Hindlimb muscle (tissue), 1 donor: ENCODE measurements around the gene ROPN1B. TPM values are rescaled to one million over a fixed set of nuclear protein-coding genes. Genes with fewer than 3 reads are reported as not detected.
"Not testable (repeated sequence)": the region's sequence is repeated elsewhere in the genome, so short reads cannot be mapped to it uniquely, and the experiment has no call there.

Experiments used
- DNase-seq: peaks from one replicate; pipeline ENCODE4 v3.0.0-alpha.2; 2013
- polyA plus RNA-seq: library from polyadenylated mRNA; unstranded; fragments of 120-200 nt; gene quantifications from one replicate; pipeline ENCODE4 v1.2.1, GENCODE V29; 2013; ENCODE audit not compliant: insufficient read length

Gene ROPN1B
- polyA plus RNA-seq, 1 donor = 0.19 TPM

DNA sequence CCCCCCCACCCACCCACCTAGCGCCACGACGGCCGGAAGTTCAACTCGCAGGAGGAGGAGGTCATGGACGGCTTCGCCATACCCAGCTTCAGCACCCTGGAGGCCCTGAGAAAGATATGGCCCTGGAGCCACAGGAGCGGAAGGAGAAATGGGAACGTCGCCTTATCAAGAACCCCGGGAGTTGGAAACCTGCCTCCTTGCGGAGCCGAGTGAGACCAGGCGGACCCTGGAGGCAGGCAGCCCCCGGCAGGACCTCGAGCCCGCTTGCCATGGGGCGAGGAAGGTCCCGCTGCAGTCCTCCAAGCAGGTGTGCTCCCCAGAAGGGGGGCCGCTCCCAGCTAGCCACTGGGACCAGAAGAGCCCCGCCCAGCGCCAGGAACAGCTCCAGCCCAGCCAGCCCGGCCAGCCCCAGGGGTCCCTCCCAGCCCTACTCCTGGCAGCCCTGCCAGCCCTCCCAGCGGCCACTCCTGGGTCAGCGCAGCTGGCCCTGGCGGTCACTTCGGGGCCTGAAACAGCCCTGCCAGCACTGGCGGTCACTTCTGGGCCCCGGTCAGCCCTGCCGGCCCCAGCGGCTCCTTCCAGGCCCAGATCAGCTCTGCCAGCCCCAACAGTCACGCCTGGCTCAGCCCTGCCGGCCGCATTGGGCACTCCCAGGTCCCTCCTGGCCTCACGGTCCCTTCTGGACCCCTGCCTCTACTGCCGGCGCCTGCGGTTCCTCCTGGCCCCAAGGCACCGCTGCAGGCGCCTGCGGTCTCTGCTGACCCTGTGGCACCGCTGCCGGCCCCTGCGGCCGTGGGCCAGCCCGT, 10.3 kb upstream of the ROPN1B start:
- no peak for DNase-seq

DNA sequence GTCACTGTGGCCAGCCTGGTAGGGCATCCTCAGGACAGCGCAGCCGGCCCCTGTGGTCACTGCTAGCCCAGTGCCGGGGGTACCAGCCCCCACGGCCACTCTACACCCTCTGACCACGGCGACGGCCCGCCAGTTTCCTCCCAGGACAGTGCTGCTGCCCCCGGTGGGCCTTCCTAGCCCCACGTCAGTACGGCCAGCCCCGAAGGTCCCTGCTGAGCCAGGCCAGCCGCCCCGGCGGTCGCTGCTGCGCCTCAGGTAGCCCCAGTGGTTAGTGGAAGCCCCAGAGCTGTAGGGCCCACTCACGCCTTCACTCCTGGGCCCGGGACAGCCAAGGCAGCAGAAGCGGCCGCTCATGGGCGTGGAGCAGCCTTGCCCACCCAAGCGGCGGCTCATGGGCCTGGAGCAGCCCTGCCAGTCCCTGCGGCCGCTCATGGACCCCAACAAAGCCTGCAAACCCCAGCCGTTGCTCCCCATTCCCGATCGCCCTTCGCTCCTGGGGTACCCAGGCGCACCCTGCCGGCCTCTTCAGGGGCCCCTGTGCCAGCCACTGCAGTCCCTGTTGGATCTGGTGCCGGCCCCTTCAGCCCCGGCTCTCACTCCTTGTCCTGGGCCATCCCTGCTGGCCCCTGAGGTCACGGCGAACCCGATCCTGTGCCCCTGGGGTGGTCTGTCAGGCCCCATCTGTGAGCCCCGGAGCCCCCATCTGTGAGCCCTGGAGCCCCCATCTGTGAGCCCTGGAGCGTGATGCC, 9.5 kb upstream of the ROPN1B start:
- no peak for DNase-seq

DNA sequence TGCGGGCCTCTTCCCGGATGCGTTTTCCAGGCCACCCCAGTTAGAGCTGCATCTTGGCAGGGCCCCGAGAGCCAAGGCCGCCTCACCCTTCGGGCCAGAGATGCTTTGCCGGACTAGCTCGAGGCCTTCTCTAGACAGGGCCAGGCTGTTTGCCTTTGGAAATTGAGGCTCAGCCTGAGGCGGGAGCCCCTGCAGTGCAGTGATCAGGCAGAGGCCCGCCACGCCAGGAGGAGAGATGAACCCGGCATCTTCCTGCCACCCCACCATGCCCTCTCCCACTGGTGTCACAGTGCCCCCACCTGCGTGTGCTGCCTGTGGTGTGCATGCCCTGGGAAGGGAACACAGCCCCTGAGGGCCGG, 8.9 kb upstream of the ROPN1B start:
- no peak for DNase-seq

DNA sequence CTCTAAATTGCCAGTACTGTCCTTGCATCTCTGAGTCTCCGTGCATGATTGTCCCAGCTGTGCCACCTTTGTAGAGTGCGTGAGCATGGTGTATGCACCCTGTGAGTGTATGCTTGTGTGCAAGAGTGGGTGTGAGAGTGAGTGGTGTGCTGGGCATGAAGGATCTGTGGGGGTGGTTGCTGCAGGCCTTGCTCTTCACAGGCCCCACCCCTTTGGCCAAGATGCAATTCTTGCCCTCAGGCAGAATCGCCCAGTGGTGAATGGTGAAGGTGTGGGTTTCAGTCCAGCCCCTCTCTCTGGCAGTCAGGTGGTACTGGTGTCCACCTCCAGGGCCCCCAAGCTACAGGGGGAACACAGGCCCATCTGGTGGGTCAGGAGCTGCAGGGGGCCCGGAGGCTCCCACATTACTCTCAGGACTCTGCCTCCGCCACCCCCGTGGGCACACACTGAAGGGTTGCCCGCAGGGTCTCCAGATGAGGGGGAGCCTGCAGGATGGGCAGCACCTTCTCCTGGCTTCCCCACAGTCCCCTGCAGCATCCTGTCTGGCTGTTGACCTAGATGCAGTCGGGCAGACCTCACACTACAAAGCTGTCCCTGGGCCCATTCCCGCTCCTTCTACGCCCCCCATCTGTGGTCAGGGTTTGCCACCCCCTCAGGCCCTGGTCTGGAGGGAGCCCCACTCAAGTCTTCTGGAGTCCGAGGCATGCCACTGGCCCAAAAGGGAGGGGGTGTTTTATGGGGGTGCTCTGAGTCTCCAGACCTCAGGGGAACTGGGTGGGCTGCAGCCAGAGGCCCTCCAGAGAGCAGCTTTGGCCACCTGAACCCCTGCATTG, 8.3 kb upstream of the ROPN1B start:
- no peak for DNase-seq

DNA sequence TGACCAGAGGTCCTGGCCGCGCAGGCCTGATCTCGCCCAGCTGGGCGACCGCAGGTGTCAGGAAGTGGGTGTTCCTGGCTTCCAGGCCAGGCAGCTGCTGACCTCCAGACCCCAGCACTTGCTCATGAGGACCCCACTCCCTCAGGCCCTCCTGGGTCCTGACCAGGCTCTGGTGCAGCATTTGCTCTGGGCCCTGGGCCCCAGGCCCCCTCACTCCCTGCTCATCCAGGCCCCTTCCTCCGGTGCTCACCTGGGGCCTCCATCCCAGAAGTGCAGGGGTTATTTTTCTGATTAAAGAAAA, 7.7 kb upstream of the ROPN1B start:
- no peak for DNase-seq

DNA sequence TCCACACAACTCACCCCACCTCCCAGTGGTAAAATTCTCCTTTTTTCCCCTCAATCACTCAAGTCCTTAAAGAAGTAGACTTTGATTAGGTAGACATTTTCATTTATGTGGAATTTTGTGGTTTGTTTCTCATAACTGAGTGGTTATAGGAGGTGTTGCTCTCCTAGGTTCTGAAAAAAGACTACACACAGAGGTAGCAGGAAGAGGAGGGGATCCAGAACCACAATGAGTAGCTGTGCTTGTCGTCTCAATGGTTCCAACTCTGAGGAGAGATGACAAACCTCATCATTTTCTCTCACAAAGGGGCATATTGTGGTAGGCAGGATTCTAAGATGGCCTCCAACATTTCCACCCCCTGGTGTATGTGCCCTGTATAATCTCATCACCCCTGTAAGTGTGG, 5.1 kb upstream of the ROPN1B start:
- not testable (repeated sequence) for DNase-seq

DNA sequence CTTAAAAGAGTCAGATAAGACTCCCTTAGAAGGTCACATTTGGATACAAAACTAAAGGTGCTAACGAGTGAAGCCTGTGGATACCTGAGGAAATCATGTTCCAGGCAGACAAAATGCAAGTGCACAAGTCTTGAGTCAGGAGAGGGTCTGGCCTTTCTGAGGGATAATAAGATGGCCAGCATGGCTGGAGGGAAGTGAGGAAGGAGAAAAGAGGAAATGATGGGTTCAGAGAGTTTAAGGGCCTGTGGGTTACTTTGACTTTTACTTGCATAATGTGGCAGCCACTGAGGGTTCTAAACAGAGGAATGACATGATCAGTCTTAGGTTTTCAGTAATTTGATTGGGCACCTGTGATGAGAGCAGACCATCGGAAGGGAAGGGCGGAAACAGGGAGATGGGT, 3.5 kb upstream of the ROPN1B start:
- DNase-seq = no peak

DNA sequence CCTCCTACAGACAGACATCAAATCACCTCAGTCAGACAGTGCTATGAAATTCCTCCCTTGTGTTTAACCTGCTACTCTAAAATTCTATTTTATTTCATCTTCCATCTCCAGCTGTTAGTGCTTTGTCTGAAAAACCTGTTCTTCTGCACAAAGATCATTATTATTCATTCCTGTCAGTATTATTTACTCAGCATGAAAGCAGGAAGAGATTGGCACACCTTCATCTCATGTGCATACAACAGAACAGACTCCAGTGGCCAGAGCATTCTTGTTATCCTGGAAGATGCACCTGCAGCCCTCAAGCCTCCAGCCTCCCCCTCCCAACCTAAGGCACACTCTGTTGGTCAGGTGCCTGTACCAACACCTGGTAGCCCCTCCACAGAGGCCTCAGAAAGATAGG, 1.8 kb upstream of the ROPN1B start:
- no peak for DNase-seq

DNA sequence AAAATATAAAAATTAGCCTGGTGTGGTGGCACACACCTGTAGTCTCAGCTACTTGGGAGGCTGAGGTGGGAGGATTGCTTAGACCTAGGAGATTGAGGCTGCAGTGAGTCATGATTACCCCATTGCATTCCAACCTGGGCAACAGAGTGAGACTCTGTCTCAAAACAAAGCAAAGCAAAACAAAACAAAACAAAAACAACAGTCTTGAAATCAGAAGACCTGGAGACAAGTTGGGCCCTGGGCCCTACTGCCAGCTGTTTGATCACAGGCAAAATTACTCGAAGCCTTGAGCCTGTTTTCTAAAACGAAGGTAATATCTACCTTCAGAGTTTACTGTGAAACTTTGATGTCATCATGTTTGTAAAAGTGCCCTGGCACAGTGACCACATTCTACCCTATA, 857 bp upstream of the ROPN1B start:
- DNase-seq = not testable (repeated sequence)

DNA sequence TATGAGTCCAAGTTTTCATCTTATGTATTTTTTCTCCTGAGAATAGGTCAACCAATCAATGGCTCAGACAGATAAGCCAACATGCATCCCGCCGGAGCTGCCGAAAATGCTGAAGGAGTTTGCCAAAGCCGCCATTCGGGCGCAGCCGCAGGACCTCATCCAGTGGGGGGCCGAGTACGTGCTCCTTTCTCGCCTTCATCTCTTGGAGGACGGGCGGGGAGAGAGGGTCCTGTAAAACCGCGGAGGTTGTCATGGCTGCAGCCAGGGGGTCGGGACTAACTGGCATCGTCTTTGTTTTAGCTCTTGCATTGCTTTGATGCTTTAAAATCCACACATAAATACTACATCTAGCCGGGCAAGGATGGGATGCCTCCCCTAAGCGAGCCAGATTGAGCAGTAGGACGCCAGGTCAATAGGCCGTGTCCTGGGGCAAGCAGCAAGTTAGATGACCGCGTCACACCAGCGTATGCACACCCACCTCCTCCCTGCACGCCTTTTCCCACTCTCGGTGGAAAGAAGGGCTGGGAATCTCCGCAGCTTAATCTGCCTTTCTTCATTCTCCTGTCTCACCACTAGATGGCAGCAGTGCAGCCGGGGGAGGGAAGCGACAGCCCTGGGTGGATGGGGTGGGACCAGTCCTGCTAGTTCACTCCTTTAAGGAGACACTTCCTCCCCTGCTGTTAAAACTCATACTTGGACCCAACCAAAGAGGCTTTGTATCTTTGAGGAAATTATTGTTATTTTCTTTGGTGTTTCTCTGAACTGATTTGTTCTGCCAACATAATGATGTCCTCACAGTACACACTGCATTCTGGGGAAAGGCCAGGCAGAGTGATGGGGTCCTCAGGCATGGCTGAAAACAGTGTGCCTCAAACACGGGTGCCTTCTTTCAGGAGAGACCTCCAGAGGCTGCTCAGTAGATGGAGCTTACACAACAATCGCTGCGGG, 3.3 kb downstream of the ROPN1B start:
- DNase-seq = peak; percentile 18

DNA sequence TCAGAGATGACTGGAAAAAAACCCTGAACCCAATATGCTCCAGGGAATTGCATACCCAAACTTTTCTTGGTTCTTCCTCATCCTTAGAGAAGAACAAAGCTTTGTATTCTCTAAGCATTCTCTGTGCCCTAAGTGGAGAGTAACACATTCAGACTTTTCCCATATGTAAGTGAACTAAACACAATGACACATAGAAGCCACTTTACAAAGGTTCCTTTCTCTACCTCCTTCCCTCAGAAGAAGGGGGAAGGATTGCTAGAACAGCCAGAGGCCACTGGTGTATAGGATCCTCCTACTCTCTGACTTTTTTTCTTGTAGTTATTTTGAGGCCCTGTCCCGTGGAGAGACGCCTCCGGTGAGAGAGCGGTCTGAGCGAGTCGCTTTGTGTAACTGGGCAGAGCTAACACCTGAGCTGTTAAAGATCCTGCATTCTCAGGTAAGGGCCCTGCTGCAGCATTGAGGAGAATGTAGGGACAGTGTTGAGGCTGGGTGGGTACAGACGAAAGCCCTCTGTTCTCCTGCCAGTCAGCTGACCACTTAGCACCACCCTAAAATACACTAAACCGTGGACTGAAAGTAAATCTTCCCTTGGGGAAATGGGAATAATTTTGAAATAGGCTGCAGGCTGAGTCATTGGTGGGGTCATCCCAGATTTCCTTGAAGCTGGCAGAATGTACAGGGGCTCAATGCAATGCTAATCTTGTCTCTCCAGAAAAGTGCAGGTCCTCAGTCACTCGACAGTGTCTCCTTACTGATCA, 6.4 kb downstream of the ROPN1B start:
- not testable (repeated sequence) for DNase-seq

DNA sequence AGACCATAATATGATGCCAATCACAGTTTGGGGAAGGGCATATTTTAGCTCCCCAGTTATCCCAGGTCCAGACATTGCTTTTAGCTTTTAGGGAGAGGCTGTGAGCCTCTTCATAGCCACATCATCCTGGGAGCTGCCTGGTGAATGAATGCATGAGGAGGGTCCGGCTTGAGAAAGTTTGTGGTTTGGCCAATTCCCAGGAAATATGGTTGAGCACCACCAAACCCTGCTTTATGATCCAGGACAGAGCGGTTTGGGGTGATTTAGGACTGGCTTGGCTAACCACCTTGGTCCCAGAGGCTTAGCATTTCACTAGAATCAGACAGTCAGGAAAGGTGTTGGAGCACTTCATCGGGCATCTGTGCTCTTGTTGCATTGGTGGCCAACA, 7.0 kb downstream of the ROPN1B start:
- not testable (repeated sequence) for DNase-seq

DNA sequence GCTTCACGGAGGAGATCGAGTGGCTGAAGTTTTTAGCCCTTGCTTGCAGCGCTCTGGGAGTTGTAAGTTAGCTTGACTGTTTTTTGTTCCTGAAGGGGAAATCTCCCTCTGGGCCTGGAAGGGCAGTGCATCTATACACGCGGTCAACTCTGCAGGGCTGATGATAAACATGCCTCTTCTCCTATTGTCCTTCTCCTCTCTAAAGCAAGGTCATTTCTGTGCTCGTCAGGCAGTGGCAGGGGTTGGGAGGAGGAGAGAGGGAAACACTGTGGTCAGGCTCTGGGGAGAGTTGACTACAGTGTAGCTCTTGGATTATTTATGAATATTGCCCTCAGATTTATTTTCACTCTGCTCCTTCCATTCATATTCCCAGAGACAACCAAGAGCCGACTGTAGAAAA, 8.1 kb downstream of the ROPN1B start:
- not testable (repeated sequence) for DNase-seq

DNA sequence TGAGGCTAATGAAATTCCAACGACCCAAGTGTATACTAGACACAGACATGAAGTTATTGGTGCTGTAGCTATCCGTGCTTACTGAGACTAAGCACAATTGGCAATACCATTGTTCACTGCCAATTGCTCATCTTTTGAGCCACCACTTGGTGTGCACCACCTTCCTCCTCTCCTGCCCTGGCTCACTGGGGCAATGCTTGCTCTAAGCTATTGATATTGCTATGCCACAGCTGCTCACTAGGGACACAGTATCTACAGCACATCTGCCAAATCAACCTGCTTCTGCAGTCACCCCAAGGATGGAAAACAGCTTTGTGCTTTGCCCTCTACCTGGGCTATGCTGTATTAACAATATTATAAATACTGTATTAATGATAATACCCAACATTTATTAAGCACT, 16.0 kb downstream of the ROPN1B start:
- not testable (repeated sequence) for DNase-seq

DNA sequence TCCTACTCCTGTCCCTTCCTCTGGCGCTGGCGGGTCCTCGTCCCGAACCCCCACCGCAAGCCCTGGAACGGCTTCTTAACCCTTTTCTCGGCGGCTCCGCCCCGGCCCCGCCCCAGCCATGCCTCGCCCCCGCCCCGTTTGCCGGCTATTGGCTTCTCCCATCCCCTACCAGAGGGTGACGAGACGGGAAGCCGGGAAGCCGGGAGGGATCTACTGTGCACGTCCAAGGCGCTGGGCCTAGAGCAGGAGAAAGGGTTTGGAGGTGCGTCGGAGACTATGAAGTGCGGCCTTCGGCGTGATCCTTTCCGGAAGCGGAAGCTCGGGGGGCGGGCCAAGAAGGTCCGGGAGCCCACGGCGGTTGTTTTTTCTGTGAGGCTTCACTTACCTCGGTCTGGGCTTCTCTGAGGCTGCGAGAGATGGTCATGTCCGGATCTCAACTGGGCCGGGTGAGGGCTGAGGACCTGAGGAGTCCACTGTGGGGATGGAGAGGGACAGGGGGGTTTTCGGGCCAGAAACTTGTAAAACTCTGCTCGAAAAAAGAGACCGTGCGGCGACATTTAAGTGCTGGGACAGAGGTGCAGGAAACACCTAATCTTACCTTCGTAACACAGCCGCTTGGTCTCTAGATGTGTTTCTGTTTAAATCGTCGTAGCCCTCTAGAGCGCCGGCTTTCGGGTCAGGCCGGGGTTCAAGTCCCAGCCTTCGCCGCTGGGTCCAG, 21.4 kb downstream of the ROPN1B start:
- no peak for DNase-seq

DNA sequence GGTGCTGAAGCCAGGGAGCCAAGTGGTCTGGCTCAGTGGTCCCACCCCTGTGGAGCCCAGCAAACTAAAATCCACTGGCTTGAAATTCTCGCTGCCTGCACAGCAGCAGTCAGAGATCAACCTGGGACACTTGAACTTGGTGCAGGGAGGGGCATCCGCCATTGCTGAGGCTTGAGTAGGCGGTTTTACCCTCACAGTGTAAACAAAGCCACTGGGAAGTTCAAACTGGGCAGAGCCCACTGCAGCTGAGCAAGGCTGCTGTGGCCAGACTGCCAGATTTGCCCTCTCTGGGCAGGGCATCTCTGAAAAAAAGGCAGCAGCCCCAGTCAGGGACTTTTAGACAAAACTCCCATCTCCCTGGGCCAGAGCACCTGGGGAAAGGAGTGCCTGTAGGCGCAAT, 27.8 kb downstream of the ROPN1B start:
- not testable (repeated sequence) for DNase-seq

DNA sequence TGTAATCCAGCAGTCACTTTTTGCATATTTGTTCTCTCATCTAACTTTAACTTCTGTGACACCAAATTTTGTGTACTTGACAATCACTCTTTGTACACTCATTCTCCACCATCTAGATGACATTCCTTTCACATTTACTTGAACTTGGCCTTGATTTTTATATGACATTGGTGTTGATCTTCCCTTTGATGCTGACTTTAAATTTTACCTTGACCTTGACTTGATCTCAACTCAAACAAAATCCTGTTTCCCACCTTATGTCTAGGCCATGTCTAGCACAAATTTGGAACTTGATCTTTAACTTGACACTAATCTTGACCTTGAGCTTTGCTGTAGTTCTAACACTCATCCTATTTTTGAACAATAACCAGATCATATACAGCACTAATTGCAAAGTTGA, 33.2 kb downstream of the ROPN1B start:
- DNase-seq = no peak

DNA sequence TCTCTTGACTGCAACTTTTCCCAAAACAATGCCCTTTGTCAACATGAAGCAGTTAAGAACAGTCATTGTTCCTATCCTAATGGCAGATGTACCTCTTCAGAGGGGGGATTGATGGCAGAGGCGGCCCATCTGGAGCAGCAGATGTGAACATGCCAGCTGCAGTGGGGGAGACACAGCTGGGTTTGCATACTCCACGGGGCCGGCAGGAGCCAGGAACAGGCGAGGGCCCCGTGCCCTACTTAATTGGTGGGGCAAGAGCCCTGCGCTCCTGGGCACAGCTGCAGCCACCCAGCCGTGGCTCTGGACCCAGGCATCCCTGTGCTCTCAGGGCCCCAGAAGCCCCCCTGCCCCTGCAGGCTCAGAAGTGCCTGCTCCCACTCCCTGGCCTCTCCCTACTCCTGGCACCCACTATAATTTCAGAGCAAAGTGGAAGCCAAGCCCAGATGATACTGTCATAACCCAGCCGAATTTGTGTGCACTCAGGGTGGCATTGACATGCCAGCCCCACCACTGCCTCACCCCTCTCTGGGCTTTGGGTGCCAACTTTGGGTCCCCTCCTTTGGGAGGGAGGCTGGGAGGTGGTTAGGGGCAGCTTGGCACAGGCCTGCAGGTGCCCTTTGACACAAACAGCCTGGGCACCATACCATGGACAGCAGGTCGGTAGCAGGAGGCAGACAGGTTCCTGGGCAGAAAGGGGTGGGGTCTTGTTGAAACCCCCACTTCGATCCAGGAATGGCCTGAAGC, 34.6 kb downstream of the ROPN1B start:
- DNase-seq = no peak

DNA sequence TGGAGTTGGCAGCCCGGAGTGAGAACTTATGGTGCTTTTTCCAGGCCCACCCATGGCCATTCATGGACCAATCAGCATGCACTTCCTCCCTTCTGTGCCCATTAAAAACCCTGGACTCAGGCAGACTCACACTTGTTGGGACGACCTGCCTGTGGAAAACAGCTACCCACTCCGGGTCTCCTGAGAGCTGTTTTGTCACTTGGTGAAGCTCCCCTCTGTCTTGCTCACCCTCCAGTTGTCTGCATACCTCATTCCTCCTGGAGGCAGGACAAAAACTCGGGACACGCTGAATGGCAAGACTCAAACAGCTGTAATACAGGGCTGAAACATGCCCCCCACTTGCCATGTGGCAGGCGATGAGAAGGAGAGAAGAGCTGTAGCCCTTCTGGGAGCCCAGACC, 35.2 kb downstream of the ROPN1B start:
- DNase-seq = no peak

DNA sequence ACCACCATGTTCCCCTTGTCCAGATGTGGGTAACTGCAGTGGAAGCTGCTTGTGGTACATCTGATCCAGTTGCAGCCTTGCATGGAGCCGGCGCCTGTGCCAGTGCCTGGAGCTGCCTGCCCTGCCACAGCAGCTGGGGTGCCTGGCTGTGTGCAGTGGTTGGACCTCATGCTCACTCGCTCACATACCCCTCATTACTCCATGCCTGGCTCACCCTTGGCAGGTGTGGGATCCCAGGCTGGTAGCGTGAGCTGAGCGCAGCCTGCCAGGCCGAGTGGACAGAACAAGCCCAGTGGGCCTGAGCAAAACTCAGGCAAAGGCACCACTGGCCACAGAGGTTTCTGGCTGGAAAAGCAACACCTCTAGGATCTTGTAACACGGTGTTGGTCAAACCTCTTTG, 35.7 kb downstream of the ROPN1B start:
- DNase-seq = no peak
